Middle frontal gyrus (tissue), 1 donor: ENCODE results near the gene TMPRSS11B.
"Not testable (repeated sequence)": the region's sequence is repeated elsewhere in the genome, so short reads cannot be mapped to it uniquely, and the experiment has no call there.

ENCODE experiments used
- DNase-seq: peaks from one replicate; pipeline ENCODE4 v3.0.0-alpha.2; 2015; ENCODE audit warnings: low spot score; ENCODE audit errors: extremely low spot score

The TMPRSS11B gene, protein sequence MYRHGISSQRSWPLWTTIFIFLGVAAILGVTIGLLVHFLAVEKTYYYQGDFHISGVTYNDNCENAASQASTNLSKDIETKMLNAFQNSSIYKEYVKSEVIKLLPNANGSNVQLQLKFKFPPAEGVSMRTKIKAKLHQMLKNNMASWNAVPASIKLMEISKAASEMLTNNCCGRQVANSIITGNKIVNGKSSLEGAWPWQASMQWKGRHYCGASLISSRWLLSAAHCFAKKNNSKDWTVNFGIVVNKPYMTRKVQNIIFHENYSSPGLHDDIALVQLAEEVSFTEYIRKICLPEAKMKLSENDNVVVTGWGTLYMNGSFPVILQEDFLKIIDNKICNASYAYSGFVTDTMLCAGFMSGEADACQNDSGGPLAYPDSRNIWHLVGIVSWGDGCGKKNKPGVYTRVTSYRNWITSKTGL

DNA sequence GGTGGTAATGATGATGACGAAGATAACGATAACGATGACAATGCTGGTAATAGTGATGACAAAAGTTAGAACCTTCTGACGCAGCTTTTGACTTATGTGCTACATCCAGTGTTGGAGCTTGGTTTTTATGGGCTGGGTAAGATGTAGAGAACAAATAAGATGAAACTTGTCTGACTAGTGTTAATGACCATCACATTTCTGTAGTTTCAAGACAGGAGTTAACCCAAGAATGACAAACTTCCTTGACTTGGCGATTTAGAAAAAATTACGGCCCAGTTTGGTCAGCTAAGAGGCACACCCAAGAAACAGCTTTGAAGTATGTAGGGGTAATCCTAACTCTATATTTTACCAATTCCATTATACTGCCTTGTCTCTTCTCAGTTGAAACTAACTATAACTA, at the start of gene TMPRSS11B:
TSS of gene TMPRSS11B (minus strand) at position 101 of the 400 bp plus-strand sequence. CDS start 136 bp downstream, outside the sequence.
- no peak for DNase-seq

DNA sequence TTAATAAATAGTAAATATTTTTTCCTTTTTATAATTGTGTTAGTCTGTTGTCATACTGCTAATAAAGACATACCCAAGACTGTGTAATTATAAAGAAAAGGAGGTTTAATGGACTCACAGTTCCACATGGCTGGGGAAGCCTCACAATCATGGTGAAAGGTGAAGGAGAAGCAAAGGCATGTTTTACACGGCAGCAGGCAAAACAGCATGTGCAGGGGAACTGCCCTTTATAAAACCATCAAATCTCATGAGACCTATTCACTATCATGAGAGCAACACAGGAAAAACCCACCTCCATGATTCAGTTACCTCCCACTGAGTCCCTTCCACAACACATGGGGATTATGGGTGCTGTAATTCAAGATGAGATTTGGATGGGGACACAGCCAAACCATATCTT, 45.8 kb upstream of the TMPRSS11B start:
- DNase-seq, result no peak

DNA sequence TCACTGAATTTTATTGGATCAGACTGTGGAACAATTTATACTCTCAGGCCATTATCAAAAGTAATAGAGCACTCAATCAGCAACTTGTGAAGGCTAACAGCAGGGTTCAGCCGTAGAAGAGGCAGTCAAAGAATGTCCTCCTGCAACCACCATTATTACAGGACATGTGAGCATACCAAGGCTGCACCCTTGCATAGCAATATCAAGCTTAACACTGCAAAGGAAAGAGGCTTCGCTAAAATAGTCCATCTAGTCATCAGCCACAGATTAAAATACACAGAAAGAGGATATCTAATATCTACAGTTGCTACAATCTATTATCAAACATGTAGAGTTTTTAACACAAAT, 42.9 kb upstream of the TMPRSS11B start:
- no peak for DNase-seq

DNA sequence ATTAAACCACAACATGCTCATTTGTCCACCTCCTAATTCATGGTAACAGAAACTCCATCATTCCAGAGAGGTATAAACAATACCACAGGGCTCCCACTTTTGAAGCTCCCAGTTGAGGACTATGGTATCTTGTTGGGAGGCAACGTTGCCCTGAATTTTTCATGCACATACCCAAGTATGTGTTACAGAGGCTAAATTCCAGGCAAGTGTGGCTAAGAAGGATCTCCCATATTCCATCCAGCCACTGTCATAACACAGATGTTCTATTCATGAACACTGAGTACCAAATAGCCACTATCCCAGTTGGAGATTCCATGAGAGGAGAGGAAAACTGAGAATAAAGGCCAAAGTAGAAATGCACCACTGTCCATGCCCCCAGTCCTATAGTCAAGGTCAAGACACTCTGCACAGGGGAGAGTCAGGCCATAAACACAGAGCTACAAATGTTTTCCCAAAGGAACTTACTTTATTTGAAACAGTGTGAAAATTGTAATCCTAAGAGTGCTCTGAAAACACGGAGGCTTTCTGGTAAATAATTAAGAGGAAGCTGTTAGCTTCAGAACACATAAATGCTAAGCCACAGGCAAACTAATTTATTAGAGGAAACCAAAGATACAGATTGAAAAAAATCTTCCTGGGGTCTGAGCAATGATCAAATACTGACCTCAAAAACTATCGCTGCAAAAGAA, 42.4 kb upstream of the TMPRSS11B start:
- DNase-seq, result no peak

DNA sequence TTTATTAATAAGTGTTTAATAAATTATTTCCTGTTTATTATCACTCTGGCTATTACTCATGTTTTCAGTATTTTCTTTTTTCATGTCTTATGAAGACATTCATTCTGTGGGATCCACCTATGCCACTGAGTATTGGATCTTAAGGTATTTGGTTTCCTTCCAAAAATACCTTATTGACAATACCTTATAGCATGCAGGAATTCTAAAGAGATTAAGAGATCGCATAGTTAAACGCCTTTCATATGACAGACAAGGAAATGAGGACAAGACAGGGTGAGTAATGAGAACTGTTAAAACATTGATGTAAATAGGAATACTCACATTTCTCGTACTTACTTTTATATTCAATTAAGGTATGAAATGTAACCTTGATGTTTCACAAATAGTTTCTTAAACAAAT, 38.2 kb upstream of the TMPRSS11B start:
- no peak for DNase-seq

DNA sequence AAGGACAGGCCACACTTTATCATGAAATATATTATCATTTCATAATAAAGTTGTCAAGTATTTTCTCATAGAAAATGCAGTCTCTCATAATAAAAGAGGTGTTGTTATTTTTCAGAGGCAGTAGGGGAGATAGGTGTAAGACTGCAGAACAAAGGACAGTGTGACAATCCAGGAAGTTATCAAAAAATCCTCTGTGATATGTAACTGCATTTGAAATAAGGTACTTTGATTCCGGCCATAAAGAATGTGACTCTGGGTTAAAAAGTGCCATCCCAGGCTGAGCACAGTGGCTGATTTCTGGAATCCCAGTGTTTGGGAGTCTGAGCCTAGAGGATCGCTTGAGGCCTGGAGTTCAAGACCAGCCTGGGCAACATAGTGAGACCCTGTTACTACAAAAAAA, 37.6 kb upstream of the TMPRSS11B start:
- no peak for DNase-seq

DNA sequence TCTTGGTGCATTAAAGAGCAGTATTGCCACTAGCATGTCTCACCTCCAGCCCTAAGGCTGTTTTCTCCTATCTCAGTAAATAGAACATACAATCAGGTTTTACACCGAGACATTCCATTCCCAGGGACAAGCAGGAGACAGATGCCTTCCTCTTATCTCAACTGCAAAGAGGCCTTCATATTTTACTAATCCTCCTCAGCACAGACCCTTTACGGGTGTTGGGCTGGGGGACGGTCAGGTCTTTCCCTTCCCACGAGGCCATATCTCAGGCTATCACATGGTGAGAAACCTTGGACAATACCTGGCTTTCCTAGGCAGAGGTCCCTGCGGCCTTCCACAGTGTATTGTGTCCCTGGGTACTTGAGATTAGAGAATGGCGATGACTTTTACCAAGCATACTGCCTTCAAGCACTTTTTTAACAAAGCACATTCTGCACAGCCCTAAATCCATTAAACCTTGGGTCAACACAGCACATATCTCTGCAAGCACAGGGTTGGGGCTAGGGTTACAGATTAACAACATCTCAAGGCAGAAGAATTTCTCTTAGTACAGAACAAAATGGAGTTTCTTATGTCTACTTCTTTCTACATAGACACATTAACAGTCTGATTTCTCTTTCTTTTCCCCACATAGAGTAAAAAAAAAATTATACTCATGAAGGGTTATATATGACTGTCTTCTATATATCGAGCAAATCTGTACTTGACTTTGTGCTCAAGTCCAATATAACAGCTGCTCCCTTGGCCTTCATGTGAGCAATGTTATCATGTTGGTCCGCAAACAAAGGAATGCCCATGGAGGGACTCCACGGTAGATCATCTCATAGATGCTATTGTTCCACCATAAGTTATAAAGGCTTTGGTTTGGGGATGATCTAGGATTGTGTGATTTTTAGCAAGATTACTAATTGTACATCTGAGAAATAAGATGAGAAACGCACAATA, 36.6 kb upstream of the TMPRSS11B start:
- not testable (repeated sequence) for DNase-seq

DNA sequence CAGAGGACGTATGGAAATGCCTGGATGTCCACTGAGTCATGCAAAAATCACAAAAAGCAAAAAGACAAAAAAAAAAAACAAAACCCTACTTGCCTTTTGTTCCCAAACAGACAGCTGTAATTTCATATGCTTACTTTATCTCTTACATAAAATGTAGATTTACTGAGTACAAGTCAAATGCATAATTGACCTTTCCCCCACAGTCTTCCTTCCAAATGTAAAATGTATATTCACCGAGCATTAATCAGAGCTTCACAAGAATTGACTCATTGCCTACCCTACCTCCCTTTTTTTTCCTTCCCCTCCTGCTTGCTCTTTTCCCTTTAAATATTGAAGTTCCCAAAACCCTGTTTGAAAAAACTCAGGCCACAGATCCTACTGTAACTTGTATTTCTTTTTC, 32.5 kb upstream of the TMPRSS11B start:
- DNase-seq, result no peak

DNA sequence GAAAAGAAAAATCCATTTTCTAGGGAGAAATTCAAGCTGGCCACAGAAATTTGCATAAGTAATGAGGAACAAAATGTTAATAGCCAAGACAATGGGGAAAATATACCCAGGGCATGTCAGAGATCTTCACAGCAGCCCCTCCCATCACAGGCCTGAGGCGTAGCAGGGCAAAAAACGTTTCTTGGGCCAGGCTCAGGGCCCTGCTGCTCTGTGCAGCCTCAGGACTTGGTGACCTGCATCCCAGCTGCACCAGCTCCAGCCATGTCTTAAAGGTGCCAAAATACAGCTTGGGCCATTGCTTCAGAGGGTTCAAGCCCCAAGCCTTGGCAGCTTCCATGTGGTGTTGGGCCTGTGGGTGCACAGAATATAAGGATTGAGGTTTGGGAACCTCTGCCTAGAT, 32.1 kb upstream of the TMPRSS11B start:
- DNase-seq, result no peak

DNA sequence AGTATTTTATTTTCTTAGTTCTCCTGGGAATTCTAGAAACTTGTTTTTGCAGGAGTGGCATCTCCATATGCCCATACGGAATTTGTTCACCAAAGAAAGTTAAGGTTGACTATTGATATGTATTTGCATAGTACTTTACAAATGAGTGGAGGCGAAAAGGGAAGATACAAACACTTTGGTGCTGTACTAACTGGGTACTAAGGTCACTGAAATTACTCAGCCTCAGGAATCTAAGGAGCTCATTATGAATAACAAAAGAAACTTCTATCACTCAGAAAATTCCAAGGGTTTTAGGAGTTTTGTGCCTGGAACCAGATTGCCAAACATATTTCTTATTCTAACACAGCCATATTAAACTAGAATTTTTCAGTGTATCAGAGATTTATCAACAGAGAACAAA, 27.4 kb upstream of the TMPRSS11B start:
- DNase-seq, result no peak

DNA sequence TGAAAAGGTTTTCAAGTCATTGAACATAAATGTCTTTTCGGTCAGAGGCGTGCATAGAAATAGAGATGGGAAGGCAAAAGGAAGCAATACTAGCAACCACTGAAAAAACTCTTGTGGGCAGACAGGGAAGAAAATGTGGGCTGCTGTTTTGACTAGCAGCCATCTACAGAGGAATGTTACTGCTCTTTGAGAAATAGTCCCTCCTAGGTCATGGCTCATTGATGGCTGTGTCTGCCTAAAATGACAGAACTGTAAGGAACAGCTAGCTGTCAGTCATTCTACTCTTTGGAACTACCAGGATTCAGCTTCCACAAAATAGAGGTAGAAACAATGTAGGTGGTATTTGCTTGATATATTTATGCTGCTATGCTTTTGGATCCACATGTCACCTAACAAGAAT, 26.9 kb upstream of the TMPRSS11B start:
- no peak for DNase-seq

DNA sequence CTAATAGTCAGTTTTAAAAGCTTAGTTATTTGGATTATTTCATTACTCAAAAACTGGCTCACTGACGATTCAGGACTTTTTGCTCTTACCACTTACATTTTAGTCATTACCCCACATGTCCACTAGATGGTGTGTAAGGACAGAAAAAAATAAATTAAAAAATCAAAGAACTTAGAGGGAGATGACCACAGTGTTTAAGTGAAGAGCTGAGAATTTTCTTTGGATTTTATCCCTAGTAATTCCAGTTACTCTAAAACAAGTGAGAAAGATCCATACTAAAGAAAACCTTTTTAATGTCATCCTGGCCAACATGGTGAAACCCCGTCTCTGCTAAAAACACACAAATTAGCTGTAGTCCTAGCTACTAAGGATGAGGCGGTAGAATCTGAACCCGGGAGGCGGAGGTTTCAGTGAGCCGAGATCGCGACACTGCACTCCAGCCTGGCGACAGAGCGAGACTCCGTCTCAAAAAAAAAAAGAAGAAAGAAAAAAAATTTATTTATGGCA, 26.4 kb upstream of the TMPRSS11B start:
- DNase-seq, result peak; percentile 64

DNA sequence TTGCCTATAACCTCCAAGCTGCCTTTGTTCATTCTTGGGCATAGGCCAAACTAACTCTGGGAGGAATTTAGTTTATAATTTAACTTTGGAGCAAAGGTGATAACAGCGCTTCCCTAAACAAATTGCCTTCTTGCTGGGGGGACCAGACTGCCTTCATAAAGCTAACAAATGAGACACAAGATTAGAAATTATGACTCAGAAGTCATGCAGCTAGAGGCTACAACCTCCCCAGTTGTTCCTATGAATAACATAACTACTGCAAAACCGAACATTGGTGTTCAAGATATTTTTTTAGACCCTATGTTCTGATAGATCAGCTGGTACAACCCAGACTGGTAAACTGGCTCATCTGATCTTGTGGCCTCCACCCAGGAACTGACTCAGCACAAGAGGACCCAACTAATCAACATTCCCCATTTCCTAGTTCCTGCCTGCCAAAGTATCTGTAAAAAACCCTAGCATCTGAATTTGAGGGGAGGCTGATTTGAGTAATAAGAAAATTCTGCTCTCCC, 22.0 kb upstream of the TMPRSS11B start:
- DNase-seq, result no peak

DNA sequence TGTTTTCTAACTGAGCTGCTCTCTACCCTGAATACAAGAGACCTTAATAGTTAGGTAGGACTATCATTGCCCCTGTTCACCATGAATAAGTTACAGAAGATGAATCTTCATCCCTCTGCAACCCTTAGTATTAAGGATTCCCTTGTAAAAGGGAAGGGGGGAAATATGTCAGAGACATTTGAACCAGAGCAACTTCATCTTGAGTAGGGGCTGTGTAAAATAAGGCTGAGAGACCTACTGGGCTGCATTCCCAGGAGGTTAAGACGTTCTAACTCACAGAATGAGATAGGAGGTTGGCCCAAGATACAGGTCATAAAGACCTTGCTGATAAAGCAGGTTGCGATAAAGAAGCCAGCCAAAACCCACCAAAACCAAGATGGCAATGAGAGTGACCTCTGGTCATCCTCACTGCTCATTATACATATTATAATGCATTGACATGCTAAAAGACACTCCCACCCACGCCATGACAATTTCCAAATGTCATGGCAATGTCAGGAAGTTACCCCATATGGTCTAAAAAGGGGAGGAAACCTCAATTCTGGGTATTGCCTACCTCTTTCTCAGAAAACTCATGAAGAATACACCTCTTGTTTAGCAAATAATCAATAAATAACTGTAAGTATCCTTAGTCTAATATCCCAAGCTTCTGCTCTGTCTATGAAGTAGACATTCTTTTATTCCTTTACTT, 19.5 kb upstream of the TMPRSS11B start:
- DNase-seq, result no peak

DNA sequence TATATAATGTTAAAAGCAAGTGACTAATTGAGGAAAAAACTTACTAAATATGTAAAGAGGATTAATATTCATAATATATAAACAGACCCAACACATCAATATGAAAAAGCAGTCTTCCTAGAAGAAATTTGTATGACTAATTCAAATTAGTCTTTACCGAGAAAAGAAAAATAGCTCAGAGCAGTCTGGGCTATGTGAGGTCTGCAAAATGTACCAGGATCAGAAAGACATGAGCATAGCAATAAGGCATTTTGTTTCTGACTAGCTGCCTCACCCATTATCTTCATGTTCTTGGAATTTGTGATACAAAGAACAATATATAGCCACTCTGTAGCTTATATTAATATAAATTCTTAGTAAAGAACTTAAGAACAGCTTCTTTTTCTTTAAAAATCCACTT, 13.7 kb upstream of the TMPRSS11B start:
- no peak for DNase-seq

DNA sequence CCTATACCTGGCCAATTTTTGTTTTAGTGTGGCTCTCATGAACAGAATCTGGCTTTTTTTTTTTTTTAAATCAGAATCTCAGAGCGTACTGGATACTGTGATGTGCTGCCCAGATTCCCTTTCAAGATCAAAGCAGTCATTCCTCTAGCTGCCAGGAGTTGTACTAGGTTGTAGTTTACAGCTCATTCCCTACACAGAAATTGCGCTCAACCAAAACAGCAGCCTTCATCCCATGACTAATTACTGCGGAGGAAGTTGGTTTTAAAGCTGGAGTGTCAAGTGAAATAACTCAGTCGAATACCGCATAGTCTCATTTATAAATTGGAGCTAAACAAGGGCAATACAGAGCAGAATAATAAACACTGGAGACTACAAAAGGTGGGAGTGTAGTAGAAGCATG, 12.2 kb upstream of the TMPRSS11B start:
- no peak for DNase-seq

DNA sequence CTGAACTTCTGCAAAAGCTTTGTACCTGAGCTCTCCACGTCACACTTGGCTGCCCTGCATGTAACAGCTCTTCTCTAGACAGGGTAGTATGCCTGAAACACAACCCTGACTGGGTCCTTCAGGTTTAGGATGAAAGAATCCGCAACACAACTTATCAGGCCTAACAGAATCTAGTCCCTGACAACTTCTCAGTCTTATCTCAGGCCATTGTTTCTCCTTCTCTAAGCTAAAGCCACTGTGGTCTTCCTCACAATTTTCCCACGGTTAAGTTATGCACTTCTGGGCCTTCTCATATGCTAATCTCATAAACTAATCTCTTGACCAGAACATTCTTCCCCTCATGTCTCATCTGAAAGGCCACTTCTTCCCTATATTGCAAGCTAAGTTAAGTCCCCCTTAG, 10.8 kb upstream of the TMPRSS11B start:
- no peak for DNase-seq

DNA sequence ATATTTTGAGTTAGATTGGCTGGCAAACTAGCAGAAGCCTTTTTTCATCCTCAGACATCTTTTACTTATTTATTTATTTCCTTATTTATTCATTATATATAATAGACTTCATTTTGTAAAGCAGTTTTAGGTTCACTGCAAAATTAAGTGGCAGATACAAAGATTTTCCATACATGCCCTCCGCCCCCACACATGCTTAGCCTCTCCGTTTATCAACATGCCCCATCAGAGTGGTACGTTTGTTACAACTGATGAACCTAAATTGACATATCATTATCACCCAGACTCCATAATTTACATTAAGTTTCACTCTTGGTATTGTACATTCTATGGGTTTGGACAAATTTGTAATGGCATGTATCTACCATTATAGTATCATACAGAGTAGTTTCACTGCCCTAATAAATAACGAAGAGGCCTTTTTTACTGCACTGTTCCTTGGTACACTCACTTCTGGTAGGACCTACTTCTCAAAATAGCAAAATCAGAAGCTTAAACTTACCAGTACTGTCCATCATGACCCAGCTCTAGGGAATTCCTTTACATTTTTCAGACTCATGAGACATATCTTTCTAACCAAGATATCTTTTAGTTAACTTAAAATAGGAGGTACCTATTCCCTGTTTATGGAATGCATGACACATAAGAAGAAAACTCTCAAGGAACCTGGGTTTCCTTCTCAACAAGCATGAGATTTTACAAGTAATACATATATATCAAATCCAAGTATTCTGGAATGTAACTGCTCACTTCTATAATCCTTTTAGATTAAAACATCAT, 4.8 kb upstream of the TMPRSS11B start:
- no peak for DNase-seq

DNA sequence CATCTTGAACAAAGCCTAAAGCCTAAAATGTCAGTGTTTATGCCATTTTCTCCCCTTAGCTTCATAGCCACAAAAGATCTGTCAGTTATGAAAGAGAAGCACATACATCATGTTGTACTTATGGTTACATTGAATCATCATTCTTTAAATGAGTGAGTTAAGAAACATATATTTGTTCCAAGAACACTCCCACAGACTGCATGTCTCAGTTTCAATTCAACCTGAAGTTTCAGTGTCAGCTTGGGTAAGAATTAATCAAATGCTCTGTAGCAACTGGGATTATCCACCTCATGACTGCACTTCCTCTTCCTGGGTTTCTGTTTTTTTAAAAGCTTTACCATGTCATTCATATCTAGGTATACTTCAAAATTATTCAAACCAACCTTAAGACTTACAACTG, 3.9 kb upstream of the TMPRSS11B start:
- DNase-seq, result no peak

DNA sequence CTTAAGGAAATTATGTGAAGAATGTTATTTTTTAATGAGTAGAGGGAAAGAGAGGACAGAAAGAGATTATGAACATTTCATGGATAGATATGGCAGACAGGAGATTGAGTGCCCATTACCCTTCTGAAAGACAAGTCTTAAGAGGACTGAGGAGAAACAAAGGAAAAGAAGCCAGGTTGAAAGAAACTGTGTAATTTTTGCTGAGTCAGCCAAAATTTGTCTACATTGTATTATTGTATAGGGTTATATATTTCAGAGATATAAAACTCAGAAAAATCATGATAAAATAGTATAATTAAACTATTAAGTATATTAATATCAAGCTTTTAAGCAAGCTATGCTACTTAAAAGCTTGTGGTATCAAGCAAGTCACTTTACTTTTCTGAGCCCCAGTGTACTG, 4.9 kb downstream of the TMPRSS11B start:
- no peak for DNase-seq
